ENCODE results near the gene TBC1D24.

Gene TBC1D24

GRCh38 chr16:2484898-2485508, 10.1 kb downstream of the TBC1D24 start:
- no peak overlapping the region for H3K23ac ChIP-seq (ENCODE audit: low read length in 2 of 2)
- H4K8ac ChIP-seq (ENCODE audit: low read length), result no peak overlapping the region
- no peak overlapping the region for H3K27ac ChIP-seq (ENCODE audit: low read length, poor library complexity, severe bottlenecking)
- H2BK12ac ChIP-seq (ENCODE audit: low read length in 2 of 2), result no peak overlapping the region
- no peak overlapping the region for H3K4ac ChIP-seq (ENCODE audit: low read depth in 1 of 2, low read length in 2 of 2)
- WGBS, result 92% methylated on average over 10 of the region's 13 CpGs
- H4K91ac ChIP-seq (ENCODE audit: low read length), result no peak overlapping the region
- no peak overlapping the region for H3K9ac ChIP-seq (ENCODE audit: low read length)
- no peak overlapping the region for H3K4me3 ChIP-seq (ENCODE audit: insufficient read depth in 1 of 2, low read depth in 1 of 2, low read length in 2 of 2)
- DNase-seq, result no peak
- H3K4me1 ChIP-seq (ENCODE audit: control insufficient read depth, insufficient read depth, low read depth, low read length), result peaks cover 21% of the 10 kb centered on the region
- no peak overlapping the region for H2AFZ ChIP-seq (ENCODE audit: low read depth, low read length)
- no peaks in the 10 kb centered on the region for H3K9me3 ChIP-seq (ENCODE audit: control insufficient read depth, low read length)
- H3K36me3 ChIP-seq (ENCODE audit: control insufficient read depth in 1 of 2, insufficient read depth in 2 of 2, low read depth in 1 of 2, low read length in 2 of 2), result peaks cover 0 to 20% of the 10 kb centered on the region in 2 experiments
- H2AK5ac ChIP-seq (ENCODE audit: low read length, severe bottlenecking), result no peak overlapping the region
- H3K4me2 ChIP-seq (ENCODE audit: low read length, poor library complexity, severe bottlenecking), result no peak overlapping the region
- no peak overlapping the region for H3K14ac ChIP-seq (ENCODE audit: low read length in 2 of 2)
- H3K18ac ChIP-seq (ENCODE audit: low read depth in 1 of 2, low read length in 2 of 2), result no peak overlapping the region
- no peak overlapping the region for H2BK15ac ChIP-seq (ENCODE audit: low read depth, poor library complexity, severe bottlenecking)
- H3K79me1 ChIP-seq (replicated peaks; ENCODE audit: low read length, poor library complexity, severe bottlenecking), result peaks cover 51% of the 10 kb centered on the region
- H2BK120ac ChIP-seq (ENCODE audit: low read depth, low read length), result no peak overlapping the region
- H2BK5ac ChIP-seq (ENCODE audit: low read depth, low read length, poor library complexity, severe bottlenecking), result no peak overlapping the region
- H3K27me3 ChIP-seq (ENCODE audit: control insufficient read depth in 1 of 2, insufficient read depth in 1 of 2, low read length in 2 of 2), result no peaks in the 10 kb centered on the region

DNA sequence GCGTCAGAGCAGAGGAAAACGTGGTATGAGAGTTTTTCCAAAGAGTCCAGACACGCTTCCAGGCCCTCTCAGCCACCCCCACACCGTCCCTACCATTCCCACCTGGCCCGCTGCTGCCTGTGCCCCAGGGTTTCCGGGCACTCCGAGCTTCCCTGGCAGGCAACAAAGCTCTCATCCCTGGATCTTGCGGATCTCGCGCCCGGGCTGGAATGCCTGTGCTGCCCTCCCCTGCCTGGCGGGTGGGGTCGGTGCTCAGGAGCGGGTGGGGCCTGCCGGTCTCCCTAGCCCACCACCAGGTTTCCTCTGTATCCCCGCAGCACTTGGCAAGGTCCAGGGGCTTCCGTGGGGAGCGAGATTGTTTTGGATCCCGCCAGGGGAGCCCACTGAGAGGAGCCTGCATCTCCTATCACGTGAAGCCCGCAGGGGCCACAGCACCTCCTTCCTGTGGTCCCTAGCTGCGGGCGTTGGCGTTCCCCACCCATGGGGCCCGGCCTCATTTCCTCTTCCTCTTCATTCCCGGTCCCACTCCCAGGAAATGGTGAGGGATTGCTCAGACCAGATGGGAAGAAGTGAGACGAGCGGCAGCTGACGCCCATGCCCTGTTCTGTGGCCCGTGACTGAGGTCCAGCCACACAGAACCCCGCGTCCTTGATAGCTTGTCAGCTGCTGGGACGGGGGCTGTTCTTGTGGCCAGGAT, 11.0 kb downstream of the TBC1D24 start:
- peak overlapping the region in 1 of 2 experiments; percentile 53 for H3K23ac ChIP-seq (ENCODE audit: low read length in 2 of 2)
- 89% methylated on average over 33 of the region's 33 CpGs for WGBS
- no peak overlapping the region for H3K14ac ChIP-seq (ENCODE audit: low read length in 2 of 2)
- H2BK15ac ChIP-seq (ENCODE audit: low read depth, poor library complexity, severe bottlenecking), result no peak overlapping the region
- no peak overlapping the region for H2AFZ ChIP-seq (ENCODE audit: low read depth, low read length)
- H4K91ac ChIP-seq (ENCODE audit: low read length), result no peak overlapping the region
- DNase-seq, result no peak
- H2BK5ac ChIP-seq (ENCODE audit: low read depth, low read length, poor library complexity, severe bottlenecking), result no peak overlapping the region
- no peak overlapping the region for H4K8ac ChIP-seq (ENCODE audit: low read length)
- no peak overlapping the region for H3K4me3 ChIP-seq (ENCODE audit: insufficient read depth in 1 of 2, low read depth in 1 of 2, low read length in 2 of 2)
- H2BK120ac ChIP-seq (ENCODE audit: low read depth, low read length), result no peak overlapping the region
- H3K79me1 ChIP-seq (replicated peaks; ENCODE audit: low read length, poor library complexity, severe bottlenecking), result peaks cover 50% of the 10 kb centered on the region
- no peak overlapping the region for H3K18ac ChIP-seq (ENCODE audit: low read depth in 1 of 2, low read length in 2 of 2)
- H3K9ac ChIP-seq (ENCODE audit: low read length), result no peak overlapping the region
- H3K4me1 ChIP-seq (ENCODE audit: control insufficient read depth, insufficient read depth, low read depth, low read length), result peaks cover 21% of the 10 kb centered on the region
- H3K27me3 ChIP-seq (ENCODE audit: control insufficient read depth in 1 of 2, insufficient read depth in 1 of 2, low read length in 2 of 2), result no peaks in the 10 kb centered on the region
- no peak overlapping the region for H2BK12ac ChIP-seq (ENCODE audit: low read length in 2 of 2)
- H3K4me2 ChIP-seq (ENCODE audit: low read length, poor library complexity, severe bottlenecking), result no peak overlapping the region
- no peak overlapping the region for H3K4ac ChIP-seq (ENCODE audit: low read depth in 1 of 2, low read length in 2 of 2)
- no peak overlapping the region for H2AK5ac ChIP-seq (ENCODE audit: low read length, severe bottlenecking)
- H3K27ac ChIP-seq (ENCODE audit: low read length, poor library complexity, severe bottlenecking), result no peak overlapping the region
- H3K9me3 ChIP-seq (ENCODE audit: control insufficient read depth, low read length), result no peaks in the 10 kb centered on the region
- H3K36me3 ChIP-seq (ENCODE audit: control insufficient read depth in 1 of 2, insufficient read depth in 2 of 2, low read depth in 1 of 2, low read length in 2 of 2), result peaks cover 3 to 26% of the 10 kb centered on the region in 2 experiments

GRCh38 chr16:2486645-2487516, 12.0 kb downstream of the TBC1D24 start:
- peak overlapping the region in 1 of 2 experiments; percentile 37 for H2BK12ac ChIP-seq (ENCODE audit: low read length in 2 of 2)
- no peak overlapping the region for H2AFZ ChIP-seq (ENCODE audit: low read depth, low read length)
- no peaks in the 10 kb centered on the region for H3K27me3 ChIP-seq (ENCODE audit: control insufficient read depth in 1 of 2, insufficient read depth in 1 of 2, low read length in 2 of 2)
- no peak for DNase-seq
- H3K79me1 ChIP-seq (replicated peaks; ENCODE audit: low read length, poor library complexity, severe bottlenecking), result peaks cover 50% of the 10 kb centered on the region
- H4K91ac ChIP-seq (ENCODE audit: low read length), result no peak overlapping the region
- no peak overlapping the region for H2BK15ac ChIP-seq (ENCODE audit: low read depth, poor library complexity, severe bottlenecking)
- H4K8ac ChIP-seq (ENCODE audit: low read length), result peak overlapping the region; percentile 35
- no peaks in the 10 kb centered on the region for H3K9me3 ChIP-seq (ENCODE audit: control insufficient read depth, low read length)
- no peak overlapping the region for H3K4me3 ChIP-seq (ENCODE audit: insufficient read depth in 1 of 2, low read depth in 1 of 2, low read length in 2 of 2)
- peak overlapping the region in 1 of 2 experiments; percentile 79 for H3K14ac ChIP-seq (ENCODE audit: low read length in 2 of 2)
- H2BK5ac ChIP-seq (ENCODE audit: low read depth, low read length, poor library complexity, severe bottlenecking), result no peak overlapping the region
- H2AK5ac ChIP-seq (ENCODE audit: low read length, severe bottlenecking), result no peak overlapping the region
- peaks cover 3 to 26% of the 10 kb centered on the region in 2 experiments for H3K36me3 ChIP-seq (ENCODE audit: control insufficient read depth in 1 of 2, insufficient read depth in 2 of 2, low read depth in 1 of 2, low read length in 2 of 2)
- H3K4me2 ChIP-seq (ENCODE audit: low read length, poor library complexity, severe bottlenecking), result no peak overlapping the region
- 85% methylated on average over 29 of the region's 29 CpGs for WGBS
- H3K4ac ChIP-seq (ENCODE audit: low read depth in 1 of 2, low read length in 2 of 2), result no peak overlapping the region
- H3K4me1 ChIP-seq (ENCODE audit: control insufficient read depth, insufficient read depth, low read depth, low read length), result peaks cover 24% of the 10 kb centered on the region
- peak overlapping the region in 1 of 2 experiments; percentile 50 for H3K18ac ChIP-seq (ENCODE audit: low read depth in 1 of 2, low read length in 2 of 2)
- H3K9ac ChIP-seq (ENCODE audit: low read length), result no peak overlapping the region
- H3K23ac ChIP-seq (ENCODE audit: low read length in 2 of 2), result peak overlapping the region in 1 of 2 experiments; percentile 67
- no peak overlapping the region for H2BK120ac ChIP-seq (ENCODE audit: low read depth, low read length)
- H3K27ac ChIP-seq (ENCODE audit: low read length, poor library complexity, severe bottlenecking), result no peak overlapping the region

DNA sequence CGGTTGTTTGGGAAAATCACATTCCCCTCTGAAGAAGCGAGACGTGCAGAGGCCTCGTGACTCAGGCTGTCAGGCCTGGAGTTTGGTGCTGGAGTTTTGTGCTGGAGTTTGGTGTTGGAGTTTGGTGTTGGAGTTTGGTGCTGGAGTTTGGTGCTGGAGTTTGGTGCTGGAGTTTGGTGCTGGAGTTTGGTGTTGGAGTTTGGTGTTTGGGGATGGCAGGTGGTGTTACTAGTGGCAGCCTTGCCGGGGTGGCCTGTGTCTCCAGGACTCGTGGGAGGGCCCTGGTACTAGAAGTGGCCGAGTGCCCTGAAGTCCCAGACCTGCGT, 12.6 kb downstream of the TBC1D24 start:
- 86% methylated on average over 8 of the region's 8 CpGs for WGBS
- H3K27ac ChIP-seq (ENCODE audit: low read length, poor library complexity, severe bottlenecking), result no peak overlapping the region
- no peak overlapping the region for H2AK5ac ChIP-seq (ENCODE audit: low read length, severe bottlenecking)
- H3K18ac ChIP-seq (ENCODE audit: low read depth in 1 of 2, low read length in 2 of 2), result no peak overlapping the region
- peaks cover 48% of the 10 kb centered on the region for H3K79me1 ChIP-seq (replicated peaks; ENCODE audit: low read length, poor library complexity, severe bottlenecking)
- H3K36me3 ChIP-seq (ENCODE audit: control insufficient read depth in 1 of 2, insufficient read depth in 2 of 2, low read depth in 1 of 2, low read length in 2 of 2), result peaks cover 3 to 23% of the 10 kb centered on the region in 2 experiments
- H3K4ac ChIP-seq (ENCODE audit: low read depth in 1 of 2, low read length in 2 of 2), result peak overlapping the region in 1 of 2 experiments; percentile 1
- no peak overlapping the region for H3K9ac ChIP-seq (ENCODE audit: low read length)
- H3K4me1 ChIP-seq (ENCODE audit: control insufficient read depth, insufficient read depth, low read depth, low read length), result peaks cover 26% of the 10 kb centered on the region
- no peak for DNase-seq
- H2BK12ac ChIP-seq (ENCODE audit: low read length in 2 of 2), result no peak overlapping the region
- H3K27me3 ChIP-seq (ENCODE audit: control insufficient read depth in 1 of 2, insufficient read depth in 1 of 2, low read length in 2 of 2), result no peaks in the 10 kb centered on the region
- no peak overlapping the region for H3K4me3 ChIP-seq (ENCODE audit: insufficient read depth in 1 of 2, low read depth in 1 of 2, low read length in 2 of 2)
- no peak overlapping the region for H2AFZ ChIP-seq (ENCODE audit: low read depth, low read length)
- no peak overlapping the region for H2BK5ac ChIP-seq (ENCODE audit: low read depth, low read length, poor library complexity, severe bottlenecking)
- H3K4me2 ChIP-seq (ENCODE audit: low read length, poor library complexity, severe bottlenecking), result no peak overlapping the region
- H2BK15ac ChIP-seq (ENCODE audit: low read depth, poor library complexity, severe bottlenecking), result no peak overlapping the region
- no peak overlapping the region for H3K14ac ChIP-seq (ENCODE audit: low read length in 2 of 2)
- no peaks in the 10 kb centered on the region for H3K9me3 ChIP-seq (ENCODE audit: control insufficient read depth, low read length)
- no peak overlapping the region for H3K23ac ChIP-seq (ENCODE audit: low read length in 2 of 2)
- no peak overlapping the region for H4K8ac ChIP-seq (ENCODE audit: low read length)
- H4K91ac ChIP-seq (ENCODE audit: low read length), result no peak overlapping the region
- H2BK120ac ChIP-seq (ENCODE audit: low read depth, low read length), result no peak overlapping the region
